GM21786 (cell line): ENCODE measurements around the gene CPA3.

Source experiments
- ATAC-seq: cut with Tn5 transposase; IDR thresholded peaks from one replicate; pipeline ENCODE4 v1.9.1; 2021; ENCODE audit not compliant: unreplicated experiment

CPA3 gene

GRCh38 chr3:148914936-148915690, 50.0 kb downstream of the CPA3 start:
- no peak for ATAC-seq

GRCh38 chr3:148916132-148916531, 51.0 kb downstream of the CPA3 start:
- no peak for ATAC-seq

- ATAC-seq = no peak
Observed at GRCh38 chr3:148922467-148922866, 57.4 kb downstream of the CPA3 start.

- no peak for ATAC-seq
Observed at GRCh38 chr3:148923592-148923991, 58.5 kb downstream of the CPA3 start.

GRCh38 chr3:148924562-148924961, 59.5 kb downstream of the CPA3 start:
- no peak for ATAC-seq

GRCh38 chr3:148925845-148926244, 60.7 kb downstream of the CPA3 start:
- ATAC-seq = no peak

- no peak for ATAC-seq
Observed at GRCh38 chr3:148930752-148931151, 65.7 kb downstream of the CPA3 start.

GRCh38 chr3:148931574-148931973, 66.5 kb downstream of the CPA3 start:
- no peak for ATAC-seq

GRCh38 chr3:148932972-148933371, 67.9 kb downstream of the CPA3 start:
- no peak for ATAC-seq

GRCh38 chr3:148937467-148938255, 72.6 kb downstream of the CPA3 start:
- ATAC-seq = no peak

- ATAC-seq = no peak
Observed at GRCh38 chr3:148938306-148938705, 73.2 kb downstream of the CPA3 start.

GRCh38 chr3:148938936-148939335, 73.8 kb downstream of the CPA3 start:
- no peak for ATAC-seq

GRCh38 chr3:148940983-148941382, 75.9 kb downstream of the CPA3 start:
- no peak for ATAC-seq

- ATAC-seq = peak; percentile 98
Observed at GRCh38 chr3:148943506-148944205, 78.6 kb downstream of the CPA3 start.

- ATAC-seq = no peak
Observed at GRCh38 chr3:148945116-148945515, 80.0 kb downstream of the CPA3 start.
